ENCODE measurements around the gene TGFB3. TPM values are rescaled to one million over a fixed set of nuclear protein-coding genes. Genes with fewer than 3 reads are reported as not detected.

The TGFB3 gene
- total RNA-seq, 1 donor from 2014 or later: 56.8 TPM

DNA sequence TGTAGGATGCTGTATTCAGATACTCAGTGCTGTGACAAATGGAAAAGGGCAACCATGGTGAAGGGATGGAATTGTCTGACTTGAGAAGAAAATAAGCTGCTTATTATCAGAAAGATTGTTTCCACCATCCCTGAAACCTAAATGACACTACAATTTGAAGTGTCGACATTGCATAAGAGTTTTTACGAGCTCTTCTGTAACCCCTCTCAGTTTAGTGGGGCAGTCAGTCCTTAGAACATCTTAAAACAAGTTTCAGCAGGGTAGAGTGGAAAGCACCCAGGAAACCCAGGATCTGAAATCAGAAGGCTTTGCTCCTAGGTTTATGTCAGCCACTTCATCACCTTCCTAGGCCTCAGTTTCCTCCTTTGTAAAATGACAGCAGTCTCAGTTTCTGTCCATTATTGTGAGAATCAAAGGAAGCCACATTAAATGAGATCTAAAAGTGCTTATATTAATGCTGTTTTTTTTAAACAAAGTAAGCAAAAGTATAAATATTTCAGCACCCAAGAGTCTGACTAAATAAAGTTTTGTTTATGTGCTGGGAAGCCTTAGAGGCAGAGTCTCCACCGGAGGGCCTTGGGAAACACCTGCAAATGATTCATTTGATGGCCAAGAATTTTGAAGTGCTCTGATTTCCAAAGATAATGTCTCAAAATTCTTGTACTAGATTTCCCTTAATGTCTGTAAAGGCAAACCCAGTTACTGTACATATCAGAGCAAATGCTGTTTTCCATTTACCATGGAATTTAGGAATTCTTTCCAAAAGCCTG lies 5.6 kb upstream of the TGFB3 start:
- no peak for DNase-seq (ENCODE audit: low spot score)

DNA sequence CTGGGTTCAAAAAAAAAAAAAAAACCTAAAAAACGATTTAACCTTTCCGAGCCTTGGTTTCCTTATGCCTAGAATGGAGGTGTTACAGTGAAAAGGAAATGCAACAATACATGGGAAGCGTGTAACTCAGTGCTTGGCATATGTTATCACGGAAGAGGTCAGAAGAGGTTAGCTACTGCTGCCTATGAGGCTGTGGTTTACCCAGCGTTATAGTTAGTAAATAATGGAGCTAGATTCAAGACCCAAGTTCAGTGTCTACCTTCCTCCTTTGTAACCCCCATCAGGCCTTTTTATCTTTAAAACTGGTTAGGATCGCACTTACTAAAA lies 4.6 kb upstream of the TGFB3 start:
- DNase-seq (ENCODE audit: low spot score): no peak

GRCh38 chr14:75985618-75986438 lies 4.0 kb upstream of the TGFB3 start, which contains the start of gene IFT43:
Gene IFT43, plus strand, starts transcription at chr14:75985763. Its CDS starts 24 bp downstream, at chr14:75985787.
- DNase-seq (ENCODE audit: low spot score): peak; percentile 96

DNA sequence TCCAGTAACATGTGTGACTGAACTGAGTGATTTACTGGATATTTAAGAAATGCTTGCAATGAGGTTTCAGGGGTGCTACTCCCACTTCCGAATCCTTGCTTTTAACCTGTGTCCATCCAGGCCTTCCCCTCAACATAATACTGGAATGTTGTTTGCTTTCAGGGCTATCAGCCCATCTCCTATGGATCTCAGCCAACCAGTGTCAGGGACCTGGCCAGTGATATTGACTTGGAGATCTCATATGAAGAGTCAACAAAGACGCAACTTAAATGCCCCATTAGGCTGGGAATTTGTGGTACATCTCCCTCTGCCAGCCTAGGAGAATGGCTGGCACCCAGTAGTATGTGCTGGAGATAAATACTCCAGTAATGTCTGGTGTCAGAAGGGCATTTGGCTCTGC lies 2.9 kb upstream of the TGFB3 start:
- no peak for DNase-seq (ENCODE audit: low spot score)

DNA sequence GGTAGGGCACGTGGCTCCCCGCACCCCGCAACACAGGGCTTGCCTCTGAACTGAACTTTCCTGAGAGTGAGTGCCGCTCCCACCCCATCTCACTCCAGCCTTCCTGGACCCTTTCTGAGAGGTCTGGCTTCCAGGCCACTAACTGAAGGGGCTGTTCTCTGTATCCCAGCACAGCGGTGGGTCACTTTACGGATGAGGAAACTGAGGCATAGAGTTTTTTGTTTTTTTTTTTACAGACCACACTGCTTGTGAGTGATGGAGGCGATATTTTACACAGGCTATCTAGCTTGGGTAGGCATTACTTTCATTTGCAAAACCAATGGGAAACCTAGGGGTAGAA lies 1.2 kb upstream of the TGFB3 start:
- DNase-seq (ENCODE audit: low spot score): no peak

GRCh38 chr14:75982266-75983018 lies 647 bp upstream of the TGFB3 start:
- DNase-seq (ENCODE audit: low spot score): no peak

DNA sequence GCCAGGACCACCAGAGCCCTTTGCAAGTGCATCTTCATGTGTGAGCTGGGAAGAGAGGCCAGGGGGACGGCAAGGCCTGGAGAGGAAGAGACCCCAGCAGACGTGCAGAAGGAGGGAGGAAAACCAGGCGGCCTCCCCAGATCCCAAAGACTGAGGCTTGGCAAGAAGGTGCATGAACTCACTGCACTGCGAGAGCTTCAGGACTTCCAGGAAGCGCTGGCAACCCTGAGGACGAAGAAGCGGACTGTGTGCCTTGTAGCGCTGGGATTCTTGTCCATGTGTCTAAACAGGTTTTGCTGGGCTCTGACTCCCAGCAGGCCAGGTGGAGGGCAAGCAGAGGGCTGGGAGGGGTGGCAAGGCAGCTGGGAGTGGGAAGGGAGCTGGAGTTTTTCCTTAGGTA lies 939 bp downstream of the TGFB3 start:
- DNase-seq (ENCODE audit: low spot score): no peak

GRCh38 chr14:75979648-75980565 lies 1.9 kb downstream of the TGFB3 start:
- no peak for DNase-seq (ENCODE audit: low spot score)

GRCh38 chr14:75979071-75979571 lies 2.7 kb downstream of the TGFB3 start:
- no peak for DNase-seq (ENCODE audit: low spot score)

GRCh38 chr14:75978249-75978731 lies 3.5 kb downstream of the TGFB3 start:
- no peak for DNase-seq (ENCODE audit: low spot score)

- no peak for DNase-seq (ENCODE audit: low spot score)
Observed at GRCh38 chr14:75977582-75977943, 4.2 kb downstream of the TGFB3 start.

DNA sequence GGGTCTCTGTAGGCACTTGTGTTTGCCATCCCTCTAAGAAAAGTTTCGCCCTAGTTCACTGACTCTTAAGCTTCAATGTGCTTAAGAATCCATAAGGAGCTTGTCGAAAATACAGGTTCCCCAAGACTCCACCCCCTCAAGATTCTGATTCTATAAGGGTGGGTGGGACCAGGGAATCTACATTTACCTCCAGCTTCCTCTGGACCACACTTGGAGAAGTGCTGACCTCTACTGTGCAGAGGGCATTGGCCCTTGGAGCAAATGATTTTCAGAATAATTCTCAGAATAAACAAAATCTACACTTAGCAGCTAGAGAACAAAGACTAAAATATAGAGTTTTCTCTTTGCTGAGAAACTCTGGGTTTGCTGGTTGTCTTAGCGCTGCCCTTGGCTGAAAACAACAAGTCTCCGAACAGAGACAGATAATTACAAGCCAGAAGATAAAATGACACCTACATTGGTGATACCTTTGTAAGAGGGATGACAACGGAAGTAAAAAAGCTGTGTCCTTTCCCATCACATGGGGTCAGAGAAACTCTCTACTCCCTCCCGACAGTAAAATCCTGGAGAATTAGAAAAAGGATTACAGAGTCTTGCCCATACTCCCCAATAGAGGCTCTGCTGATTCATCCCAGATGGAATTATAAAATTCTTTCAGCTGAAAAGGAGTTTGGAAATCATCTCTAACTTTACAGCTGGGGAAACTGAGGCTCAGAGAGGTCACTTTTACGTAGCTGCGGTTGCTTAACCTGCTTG lies 4.8 kb downstream of the TGFB3 start:
- no peak for DNase-seq (ENCODE audit: low spot score)

DNA sequence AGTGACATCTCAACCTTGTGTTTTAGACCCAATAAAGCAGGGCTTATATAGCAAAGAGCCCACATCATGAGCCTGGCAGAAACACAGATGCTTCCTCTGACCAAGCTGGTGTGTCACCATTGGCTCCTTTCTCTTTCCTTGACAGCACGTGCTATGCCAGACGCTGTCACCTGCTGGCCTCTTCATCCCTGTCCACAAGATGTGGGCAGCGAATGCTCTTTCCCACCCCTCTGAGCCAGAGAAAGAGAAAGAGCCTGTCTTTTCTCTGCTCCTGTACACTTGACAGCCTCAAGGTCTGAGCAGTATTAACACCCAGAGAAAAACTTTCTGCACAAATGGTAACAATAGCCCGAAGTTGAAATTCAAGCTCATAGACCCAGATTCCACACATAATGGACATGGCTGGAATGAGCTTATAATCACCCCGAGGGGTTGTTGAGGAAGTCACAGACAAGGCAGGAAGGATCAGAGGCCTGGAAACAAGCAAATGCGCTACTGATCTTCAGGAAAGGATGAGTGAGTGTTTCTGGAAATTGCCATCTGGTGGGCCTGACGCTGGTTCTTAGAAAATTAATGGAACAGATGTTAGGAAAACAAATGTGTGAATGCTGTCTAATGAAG lies 8.9 kb downstream of the TGFB3 start:
- DNase-seq (ENCODE audit: low spot score): no peak

DNA sequence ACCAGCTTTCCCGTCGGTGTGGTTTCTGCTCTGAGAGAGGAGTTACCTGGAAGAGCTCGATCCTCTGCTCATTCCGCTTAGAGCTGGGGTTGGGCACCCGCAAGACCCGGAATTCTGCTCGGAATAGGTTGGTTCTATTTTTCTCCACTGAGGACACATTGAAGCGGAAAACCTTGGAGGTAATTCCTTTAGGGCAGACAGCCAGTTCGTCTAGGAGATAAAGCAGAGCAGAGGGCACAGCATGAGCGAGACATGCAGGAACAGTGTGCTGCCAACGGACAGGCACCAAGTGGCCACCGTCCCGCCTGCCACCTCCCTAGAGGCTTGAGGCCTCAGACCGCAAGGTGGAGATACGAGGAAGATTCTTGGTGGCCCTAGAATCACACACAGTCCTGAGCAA lies 10.3 kb downstream of the TGFB3 start:
- DNase-seq (ENCODE audit: low spot score): no peak

- DNase-seq (ENCODE audit: low spot score): no peak
Observed at GRCh38 chr14:75970989-75971388, 10.8 kb downstream of the TGFB3 start.

- no peak for DNase-seq (ENCODE audit: low spot score)
Observed at GRCh38 chr14:75969891-75970290, 11.9 kb downstream of the TGFB3 start.

DNA sequence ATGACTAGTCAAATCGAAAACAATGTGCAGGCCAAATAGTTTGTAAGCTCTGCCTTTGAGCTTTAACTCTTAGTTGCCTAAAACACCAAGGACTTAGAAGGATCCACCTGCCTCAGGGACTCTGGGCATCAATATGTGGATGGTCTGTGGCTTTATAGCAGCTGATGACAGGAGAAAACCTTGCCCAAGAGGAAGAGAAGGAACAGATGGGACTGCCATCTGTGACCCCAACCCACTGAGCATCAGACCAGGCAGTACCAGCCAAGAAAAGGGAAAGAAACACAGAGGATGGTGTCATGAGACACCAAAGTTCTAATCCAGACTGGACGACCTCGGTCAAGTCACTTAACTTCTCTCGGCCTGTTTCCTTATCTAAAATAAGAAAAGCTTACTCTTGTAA lies 12.7 kb downstream of the TGFB3 start:
- DNase-seq (ENCODE audit: low spot score): no peak

GRCh38 chr14:75968456-75968855 lies 13.3 kb downstream of the TGFB3 start:
- DNase-seq (ENCODE audit: low spot score): no peak

DNA sequence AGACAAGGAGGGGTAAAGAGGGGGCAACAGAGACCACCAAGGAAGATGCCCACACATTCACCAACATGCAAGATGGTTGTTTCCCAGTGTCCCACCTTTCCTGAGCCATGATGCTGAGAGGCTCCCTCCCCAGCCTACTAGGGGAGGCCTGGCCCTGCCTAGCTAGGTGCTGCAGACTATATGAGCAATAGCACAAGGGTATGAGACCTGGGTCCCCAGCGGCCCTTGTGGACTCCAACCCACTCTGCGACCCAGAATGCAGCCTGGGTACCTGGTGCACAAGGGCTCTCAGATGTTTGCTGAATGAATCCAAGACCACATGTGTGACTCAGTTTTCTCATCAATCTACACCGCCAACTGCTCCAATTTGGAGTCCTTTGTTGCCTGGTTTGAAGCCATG lies 13.9 kb downstream of the TGFB3 start:
- DNase-seq (ENCODE audit: low spot score): no peak

- DNase-seq (ENCODE audit: low spot score): no peak
Observed at GRCh38 chr14:75961662-75962061, 20.1 kb downstream of the TGFB3 start.

Measured in mesenteric fat pad (tissue), 1 donor.